GM21515 (cell line): Measurements from ENCODE around the gene SETDB1.

Source experiments
- ATAC-seq: cut with Tn5 transposase; IDR thresholded peaks from one replicate; pipeline ENCODE4 v1.9.1; 2021; ENCODE audit not compliant: unreplicated experiment

Gene SETDB1

GRCh38 chr1:151002051-151002450 is 75.9 kb downstream of the SETDB1 start:
- ATAC-seq, result no peak

- no peak for ATAC-seq
Observed at GRCh38 chr1:151002611-151003010, 76.4 kb downstream of the SETDB1 start.

DNA sequence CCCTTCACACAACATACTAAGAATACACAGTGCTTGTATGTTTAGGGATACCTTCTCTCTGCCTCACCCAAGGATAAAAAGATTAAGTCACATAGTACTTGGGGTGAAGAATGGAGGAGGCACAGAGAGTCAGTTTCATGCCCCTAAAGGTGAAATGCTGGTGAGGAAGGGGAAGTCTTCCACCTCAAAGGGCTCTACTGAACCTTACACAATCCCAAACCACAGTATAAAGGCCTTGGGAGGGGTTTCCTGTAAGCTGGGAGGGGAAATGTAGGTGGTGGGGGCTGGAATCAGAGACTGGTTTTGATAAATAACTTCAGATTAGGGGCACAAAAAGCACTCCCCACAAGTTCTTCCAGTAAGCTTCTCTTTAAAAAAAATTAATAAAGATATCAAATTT is 77.0 kb downstream of the SETDB1 start:
- no peak for ATAC-seq

GRCh38 chr1:151005729-151006319 is 79.7 kb downstream of the SETDB1 start:
- no peak for ATAC-seq

DNA sequence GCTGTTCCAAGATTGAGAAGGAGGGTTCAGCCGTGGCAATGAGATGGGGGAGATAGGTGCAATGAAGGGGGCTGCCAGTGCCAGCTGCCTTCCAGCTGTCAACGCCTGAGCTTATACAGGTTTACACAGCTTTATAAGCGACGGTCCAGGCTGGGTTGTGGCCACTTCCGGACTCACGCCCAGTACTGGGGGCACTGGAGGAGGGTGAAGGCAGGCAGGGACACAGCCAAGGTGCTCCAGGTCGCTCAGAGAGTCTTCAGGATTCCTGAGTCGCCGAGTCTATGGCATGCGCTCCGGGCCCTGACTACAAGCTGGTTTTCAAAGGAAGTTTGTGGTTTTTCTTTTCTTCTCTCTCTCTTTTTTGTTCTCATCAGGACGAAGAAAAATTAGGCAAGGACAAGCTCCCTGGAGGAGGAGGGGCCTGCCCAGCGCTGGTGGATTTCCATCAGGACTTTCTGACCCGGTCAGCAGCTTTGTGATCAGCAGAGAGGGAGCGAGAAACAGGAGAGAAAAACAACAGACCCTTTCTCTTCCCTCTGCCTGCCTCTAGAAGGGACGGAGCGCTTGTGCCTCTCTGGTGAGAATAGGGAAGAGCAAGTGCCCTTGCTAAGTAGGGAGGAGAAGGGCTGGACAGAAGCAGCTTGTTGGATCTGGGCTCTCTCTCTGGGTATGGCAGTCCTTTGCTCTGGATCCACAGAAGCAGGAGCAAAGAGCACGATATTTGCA is 80.3 kb downstream of the SETDB1 start, which contains the start of gene MINDY1:
Gene MINDY1, minus strand, starts transcription at position 576 of the 726 bp plus-strand sequence. CDS start 4,285 bp downstream, outside the sequence.
- ATAC-seq, result no peak

DNA sequence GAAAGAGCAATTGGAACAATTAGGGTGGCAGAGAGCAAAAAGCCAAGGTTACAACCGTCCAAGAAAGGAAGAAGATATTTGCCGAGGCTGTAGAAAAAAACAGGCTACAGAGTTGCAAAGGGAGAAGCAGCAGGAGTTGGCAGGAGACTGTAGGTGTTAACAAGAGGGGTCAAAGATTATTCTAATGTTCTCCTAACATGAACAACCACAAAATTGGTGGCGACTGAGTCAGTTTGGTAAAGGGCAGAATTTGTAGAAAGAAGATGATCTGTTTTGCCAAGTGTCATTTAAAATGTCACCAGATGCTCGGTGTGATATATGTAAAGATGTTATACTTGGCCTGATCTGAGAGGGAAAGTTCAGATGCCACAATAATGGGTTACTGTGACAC is 81.7 kb downstream of the SETDB1 start:
- no peak for ATAC-seq

DNA sequence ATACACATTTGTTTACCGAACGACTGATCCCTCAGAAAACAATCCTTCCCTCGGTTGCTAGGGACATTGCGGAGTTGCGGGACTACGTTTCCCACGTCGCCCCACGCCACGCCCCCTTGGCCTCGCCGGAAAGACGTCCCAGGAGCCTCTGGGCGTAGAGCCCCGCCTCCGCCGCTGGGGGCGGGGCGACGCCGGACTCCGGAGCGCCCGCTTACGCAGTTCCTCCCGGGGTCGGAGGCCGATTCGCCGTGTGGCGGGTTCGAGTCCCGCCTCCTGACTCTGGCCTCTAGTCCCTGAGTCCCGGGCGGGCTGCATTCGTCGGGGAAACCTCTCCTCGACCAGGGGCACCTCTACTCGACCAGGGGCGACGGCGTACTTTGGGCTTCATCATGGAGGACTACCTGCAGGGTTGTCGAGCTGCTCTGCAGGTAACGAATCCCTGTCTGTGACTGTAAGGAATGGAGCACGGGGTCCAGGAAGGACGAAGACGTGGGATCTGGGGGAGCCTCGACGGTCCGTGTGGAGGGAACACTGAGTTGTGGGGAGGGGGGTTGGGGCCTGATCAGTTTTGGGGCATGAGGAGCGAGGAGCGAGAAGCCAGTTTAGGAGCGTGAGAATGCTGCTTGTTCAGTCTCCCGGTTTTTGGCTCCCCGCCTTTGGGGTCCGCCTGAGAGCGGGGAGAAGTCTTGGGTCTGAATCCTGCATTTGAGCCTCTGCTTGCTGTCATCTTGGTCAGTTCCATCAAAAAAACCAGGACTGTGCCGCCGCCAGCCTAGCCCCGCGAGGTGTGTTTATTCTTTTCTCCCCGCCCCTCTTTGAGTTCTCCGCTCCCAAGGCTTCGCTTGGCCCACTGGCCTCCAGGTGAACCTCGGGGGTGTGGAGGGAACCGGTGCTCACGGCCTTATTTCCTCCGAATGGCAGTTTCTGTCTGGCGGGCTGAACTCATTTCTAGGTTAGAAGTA is 82.4 kb downstream of the SETDB1 start, which contains the start of gene PRUNE1:
Gene PRUNE1, plus strand, starts transcription at position 206 of the 962 bp plus-strand sequence. Its CDS starts 184 bp downstream, at position 390.
- peak; percentile 61 for ATAC-seq

GRCh38 chr1:151009206-151009587 is 83.0 kb downstream of the SETDB1 start:
- ATAC-seq, result no peak

DNA sequence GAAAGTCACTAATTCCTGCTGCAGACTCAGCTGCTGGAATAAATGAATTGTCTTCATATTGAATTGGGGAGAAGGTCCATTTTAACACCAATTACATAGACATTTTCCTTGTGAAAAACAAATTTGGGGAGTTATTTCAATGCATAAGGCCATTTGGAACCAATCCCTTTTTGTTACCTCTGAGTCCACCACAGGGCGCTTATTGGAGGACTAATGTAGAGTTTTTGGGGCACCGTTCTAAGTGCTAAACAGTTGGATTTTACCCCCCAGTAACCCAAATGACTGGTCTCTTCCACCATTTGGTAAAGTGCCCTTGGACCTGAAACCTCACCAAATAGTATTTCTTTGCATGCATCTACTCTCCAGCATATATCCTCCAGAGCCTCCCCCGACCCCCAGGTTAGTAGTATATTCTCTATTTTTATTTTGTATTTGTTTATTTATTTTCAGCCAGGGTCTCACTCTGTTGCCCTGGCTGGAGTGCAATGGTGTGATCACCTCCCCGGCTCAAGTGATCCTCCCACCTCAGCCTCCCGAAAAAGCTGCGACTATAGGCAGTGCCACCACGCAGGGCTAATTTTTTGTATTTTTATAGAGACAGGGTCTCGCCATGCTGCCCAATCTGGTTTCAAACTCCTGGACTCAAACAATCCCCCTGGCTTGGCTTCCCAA is 83.6 kb downstream of the SETDB1 start:
- no peak for ATAC-seq

DNA sequence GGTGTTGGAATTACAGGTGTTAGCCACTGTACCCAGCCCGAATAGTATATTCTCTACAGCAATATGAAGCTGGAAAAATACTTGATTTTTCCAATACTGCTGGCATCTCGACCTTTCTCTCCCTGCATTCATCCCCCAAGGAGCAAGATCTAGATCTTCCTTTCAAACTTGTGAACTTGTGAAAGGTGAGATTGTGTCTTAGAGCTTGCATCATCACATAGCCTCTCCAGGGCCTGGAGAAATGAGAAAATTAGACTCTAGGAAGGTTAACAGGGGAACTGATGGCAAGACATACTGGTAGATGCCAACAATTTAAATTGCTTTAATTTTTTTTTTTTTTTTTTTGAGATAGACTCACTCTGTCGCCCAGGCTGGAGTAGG is 84.2 kb downstream of the SETDB1 start:
- no peak for ATAC-seq

GRCh38 chr1:151011154-151011850 is 85.1 kb downstream of the SETDB1 start:
- ATAC-seq, result no peak

DNA sequence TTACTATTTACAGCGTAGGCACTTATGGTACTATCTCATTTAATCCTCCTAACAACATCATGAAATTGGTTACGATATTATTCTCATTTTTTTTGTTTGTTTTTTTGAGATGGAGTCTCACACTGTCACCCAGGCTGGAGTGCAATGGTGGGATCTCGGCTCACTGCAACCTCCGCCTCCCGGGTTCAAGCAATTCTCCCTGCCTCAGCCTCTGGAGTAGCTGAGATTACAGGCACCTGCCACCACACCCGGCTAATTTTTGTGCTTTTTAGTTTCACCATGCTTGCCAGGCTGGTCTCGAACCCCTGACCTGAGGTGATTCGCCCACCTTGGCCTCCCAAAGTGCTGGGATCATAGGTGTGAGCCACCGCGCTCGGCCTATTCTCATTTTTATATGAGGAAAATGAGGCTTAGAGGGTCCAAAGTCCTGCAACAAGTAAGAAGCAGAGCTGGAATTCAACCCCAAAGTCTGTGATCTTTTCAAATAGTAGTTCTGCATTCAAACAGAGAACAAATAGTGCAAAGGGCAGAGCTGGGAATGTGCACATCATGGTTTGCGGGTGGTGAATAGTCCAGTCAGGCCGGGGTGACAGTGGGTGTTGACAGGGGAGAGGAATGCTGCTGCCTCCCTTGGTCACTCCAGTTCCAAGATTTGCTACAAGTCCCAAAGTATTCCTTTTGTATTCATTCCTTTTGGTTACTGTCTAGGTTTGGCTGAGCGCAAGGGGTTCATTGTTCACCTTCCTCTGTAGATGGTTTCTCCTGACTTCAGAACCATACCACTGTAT is 86.7 kb downstream of the SETDB1 start:
- ATAC-seq, result no peak

GRCh38 chr1:151013518-151013917 is 87.4 kb downstream of the SETDB1 start:
- ATAC-seq, result no peak
